ENCODE data around the gene PML. TPM values are rescaled to one million over a fixed set of nuclear protein-coding genes. Genes with fewer than 3 reads are reported as not detected.
A peak's percentile ranks its signal among the peaks of the same experiment; 100 is the strongest.

PML gene
- polyA plus RNA-seq, 1 donor (not counting 4 experiments of a cell fraction or from before 2014, with no cell fraction given) = 20.5 TPM

GRCh38 chr15:73981761-73982221 is 12.7 kb upstream of the PML start:
- FAIRE-seq = peak; percentile 80
- dilution Hi-C loops (cut with MboI; ENCODE audit: extremely low pct_ligation_motif_present, low sequenced_read_pairs) = no loop called here
- no peaks in the 10 kb centered on the region for H4K20me1 ChIP-seq (ENCODE audit: control insufficient read depth, extremely low read depth, insufficient read depth, low read length)
- H3K27ac ChIP-seq (ENCODE audit: control insufficient read depth, insufficient read depth, low read length) = peak overlapping the region; percentile 86
- peak overlapping the region; percentile 63 for H3K4me2 ChIP-seq (ENCODE audit: control insufficient read depth, extremely low read depth, insufficient read depth, low read depth, low read length)
- H3K79me2 ChIP-seq (ENCODE audit: control insufficient read depth, insufficient read depth, low read length) = no peaks in the 10 kb centered on the region
- H3K27me3 ChIP-seq (ENCODE audit: control insufficient read depth, extremely low read depth, insufficient read depth, low read length) = no peaks in the 10 kb centered on the region
- peak overlapping the region; percentile 72 for H3K9ac ChIP-seq (ENCODE audit: control insufficient read depth, extremely low read depth, insufficient read depth, low read length)
- peaks cover 0 to 4% of the 10 kb centered on the region in 2 experiments for H3K36me3 ChIP-seq (ENCODE audit: control insufficient read depth in 2 of 2, extremely low read depth in 1 of 2, insufficient read depth in 2 of 2, low read length in 2 of 2)
- peaks cover 48% of the 10 kb centered on the region for H3K4me1 ChIP-seq (ENCODE audit: control insufficient read depth, extremely low read depth, insufficient read depth, low read length)
- H3K9me1 ChIP-seq (ENCODE audit: control insufficient read depth, extremely low read depth, insufficient read depth, low read length) = no peaks in the 10 kb centered on the region
- H2AFZ ChIP-seq (ENCODE audit: control insufficient read depth, low read length) = peak overlapping the region; percentile 11
- TF ChIP-seq CTCF (optimal IDR thresholded peaks at IDR 0.05 in 1 of 3, IDR thresholded peaks at IDR 0.05 in 1 of 3, conservative IDR thresholded peaks at IDR 0.05 in 1 of 3; ENCODE audit: extremely low read depth in 1 of 3, insufficient read depth in 2 of 3, low read length in 3 of 3) (no peak), EZH2 (IDR thresholded peaks at IDR 0.05; ENCODE audit: low read length) (no peak)
- H3K9me3 ChIP-seq (ENCODE audit: control insufficient read depth, low read depth, low read length) = no peaks in the 10 kb centered on the region
- DNase-seq (ENCODE audit: low read depth, low spot score) = no peak
- H3K4me3 ChIP-seq (ENCODE audit: control insufficient read depth in 2 of 3, extremely low read depth in 1 of 3, insufficient read depth in 2 of 3, low read depth in 1 of 3, low read length in 3 of 3) = no peak overlapping the region

GRCh38 chr15:73982222-73982962 is 12.1 kb upstream of the PML start:
- no peak overlapping the region for H2AFZ ChIP-seq (ENCODE audit: control insufficient read depth, low read length)
- dilution Hi-C loops (cut with MboI; ENCODE audit: extremely low pct_ligation_motif_present, low sequenced_read_pairs) = no loop called here
- peak overlapping the region; percentile 63 for H3K4me2 ChIP-seq (ENCODE audit: control insufficient read depth, extremely low read depth, insufficient read depth, low read depth, low read length)
- FAIRE-seq (peak; percentile 82), DNase-seq (ENCODE audit: low read depth, low spot score) (no peak)
- TF ChIP-seq EZH2 (IDR thresholded peaks at IDR 0.05; ENCODE audit: low read length) (no peak), CTCF (optimal IDR thresholded peaks at IDR 0.05 in 1 of 3, IDR thresholded peaks at IDR 0.05 in 1 of 3, conservative IDR thresholded peaks at IDR 0.05 in 1 of 3; ENCODE audit: extremely low read depth in 1 of 3, insufficient read depth in 2 of 3, low read length in 3 of 3) (peak in 1 of 3 experiments; percentile 3)
- H3K9me1 ChIP-seq (ENCODE audit: control insufficient read depth, extremely low read depth, insufficient read depth, low read length) = no peaks in the 10 kb centered on the region
- peaks cover 0 to 4% of the 10 kb centered on the region in 2 experiments for H3K36me3 ChIP-seq (ENCODE audit: control insufficient read depth in 2 of 2, extremely low read depth in 1 of 2, insufficient read depth in 2 of 2, low read length in 2 of 2)
- peak overlapping the region; percentile 72 for H3K9ac ChIP-seq (ENCODE audit: control insufficient read depth, extremely low read depth, insufficient read depth, low read length)
- H3K4me3 ChIP-seq (ENCODE audit: control insufficient read depth in 2 of 3, extremely low read depth in 1 of 3, insufficient read depth in 2 of 3, low read depth in 1 of 3, low read length in 3 of 3) = peak overlapping the region in 2 of 3 experiments; percentile 19 to 37
- H3K27ac ChIP-seq (ENCODE audit: control insufficient read depth, insufficient read depth, low read length) = peak overlapping the region; percentile 86
- no peaks in the 10 kb centered on the region for H3K9me3 ChIP-seq (ENCODE audit: control insufficient read depth, low read depth, low read length)
- no peaks in the 10 kb centered on the region for H4K20me1 ChIP-seq (ENCODE audit: control insufficient read depth, extremely low read depth, insufficient read depth, low read length)
- H3K4me1 ChIP-seq (ENCODE audit: control insufficient read depth, extremely low read depth, insufficient read depth, low read length) = peaks cover 54% of the 10 kb centered on the region
- H3K27me3 ChIP-seq (ENCODE audit: control insufficient read depth, extremely low read depth, insufficient read depth, low read length) = no peaks in the 10 kb centered on the region
- H3K79me2 ChIP-seq (ENCODE audit: control insufficient read depth, insufficient read depth, low read length) = no peaks in the 10 kb centered on the region

Data from keratinocyte (primary cell).